ENCODE measurements around the gene CR2. TPM values are rescaled to one million over a fixed set of nuclear protein-coding genes. Genes with fewer than 3 reads are reported as not detected.
A peak's percentile ranks its signal among the peaks of the same experiment; 100 is the strongest.

The CR2 gene
- total RNA-seq, result under 1 TPM in 2 of 5 donors, not detected in 3; 0.29 to 0.92 TPM
- polyA plus RNA-seq, result 1 to 10 TPM in 1 of 3 donors, under 1 TPM in 1, not detected in 1; 0.76 to 4.2 TPM
- long read RNA-seq, donor 1, result 0 reads
- long read RNA-seq, donor 2, result 0 reads
- long read RNA-seq, donor 3, result 0 reads
- long read RNA-seq, donor 4, result 0 reads
- long read RNA-seq, donor 5, result 0 reads
- long read RNA-seq, donor 6, result 0 reads
- long read RNA-seq, donor 7, result 0 reads
- long read RNA-seq, donor 8, result 0 reads
- long read RNA-seq, donor 9, result 0 reads
- long read RNA-seq, donor 10, result 0 reads

GRCh38 chr1:207454046-207454964 is at the start of gene CR2:
Gene CR2 (plus strand): TSS chr1:207454328. CDS start chr1:207454419, 91 bp downstream.
- Histone ChIP-seq H3K4me3 (peak within 1 kb of the TSS; percentile 44 to 62 (median 49)), H3K27me3 (peaks cover 0 to 63% (median 21%) of the 10 kb centered on the region in 3 donors), H3K9me3 (no peaks in the 10 kb centered on the region), H3K27ac (peak within 1 kb of the TSS in 1 of 5 donors; percentile 5), H3K4me1 (peaks cover 11 to 18% (median 15%) of the 10 kb centered on the region in 4 donors), H3K36me3 (no peaks in the 10 kb centered on the region)
- no peak for TF ChIP-seq EP300 (IDR thresholded peaks at IDR 0.05)
- no peak for TF ChIP-seq CTCF (IDR thresholded peaks at IDR 0.05)
- no peak for TF ChIP-seq POLR2A (IDR thresholded peaks at IDR 0.05)
- no peak for TF ChIP-seq POLR2AphosphoS5 (IDR thresholded peaks at IDR 0.05)
- 1 to 2% (median 1%) methylated on average over 36 to 75 of the region's 75 CpGs for WGBS, 5 donors
- intact Hi-C loops (cut with DNase I; ENCODE audit: low total_unique reads), result no loop called here
- peak; percentile 58 to 88 for DNase-seq

- H3K4me3 ChIP-seq, result no peak overlapping the region
- DNase-seq, result peak in 1 of 2 donors; percentile 87
- intact Hi-C loops (cut with DNase I; ENCODE audit: low total_unique reads), result no loop called here
- H3K4me1 ChIP-seq, result no peaks in the 10 kb centered on the region
- H3K27ac ChIP-seq, result no peak overlapping the region
- no peaks in the 10 kb centered on the region for H3K36me3 ChIP-seq
- H3K27me3 ChIP-seq, result no peaks in the 10 kb centered on the region
- H3K9me3 ChIP-seq, result no peaks in the 10 kb centered on the region
- TF ChIP-seq EP300 (IDR thresholded peaks at IDR 0.05) (no peak), POLR2AphosphoS5 (IDR thresholded peaks at IDR 0.05) (peak in 1 of 3 donors; percentile 16), CTCF (IDR thresholded peaks at IDR 0.05) (peak in 5 of 7 experiments; percentile 49 to 82 (median 63)), POLR2A (IDR thresholded peaks at IDR 0.05) (no peak)
- 76 to 85% (median 79%) methylated on average over 6 of the region's 6 CpGs for WGBS, 5 donors
These were observed 49.1 kb upstream of the CR2 start for GRCh38 chr1:207404849-207405525.

GRCh38 chr1:207405814-207406213 is 48.3 kb upstream of the CR2 start:
- no peak for TF ChIP-seq CTCF (IDR thresholded peaks at IDR 0.05)
- TF ChIP-seq POLR2A (IDR thresholded peaks at IDR 0.05), result no peak
- no peak for TF ChIP-seq POLR2AphosphoS5 (IDR thresholded peaks at IDR 0.05)
- TF ChIP-seq EP300 (IDR thresholded peaks at IDR 0.05), result no peak
- H3K9me3 ChIP-seq, result no peaks in the 10 kb centered on the region
- H3K27me3 ChIP-seq, result no peaks in the 10 kb centered on the region
- intact Hi-C loops (cut with DNase I; ENCODE audit: low total_unique reads), result no loop called here
- H3K27ac ChIP-seq, result no peak overlapping the region
- no peak overlapping the region for H3K4me3 ChIP-seq
- H3K36me3 ChIP-seq, result no peaks in the 10 kb centered on the region
- H3K4me1 ChIP-seq, result no peaks in the 10 kb centered on the region
- no peak for DNase-seq

- intact Hi-C loops (cut with DNase I; ENCODE audit: low total_unique reads), result no loop called here
- TF ChIP-seq POLR2AphosphoS5 (IDR thresholded peaks at IDR 0.05), result no peak
- TF ChIP-seq EP300 (IDR thresholded peaks at IDR 0.05), result no peak
- no peak for TF ChIP-seq POLR2A (IDR thresholded peaks at IDR 0.05)
- TF ChIP-seq CTCF (IDR thresholded peaks at IDR 0.05), result no peak
- no peaks in the 10 kb centered on the region for H3K27me3 ChIP-seq
- H3K9me3 ChIP-seq, result no peaks in the 10 kb centered on the region
- no peaks in the 10 kb centered on the region for H3K4me1 ChIP-seq
- WGBS, 5 donors, result 15 to 39% (median 32%) methylated on average over 1 of the region's 1 CpG
- H3K27ac ChIP-seq, result peak overlapping the region in 2 of 5 donors; percentile 26 to 59
- no peak overlapping the region for H3K4me3 ChIP-seq
- H3K36me3 ChIP-seq, result no peaks in the 10 kb centered on the region
- DNase-seq, result no peak
These were observed 46.4 kb upstream of the CR2 start for GRCh38 chr1:207407655-207408260.
